Lung (tissue), 12 donors: ENCODE measurements around the gene ADAMTS8. TPM values are rescaled to one million over a fixed set of nuclear protein-coding genes. Genes with fewer than 3 reads are reported as not detected.

Source experiments
- ATAC-seq: fragments of 200-7000 bp; cut with Tn5 transposase; one replicate; pipeline ENCODE4 v1.9.1; 2020; ENCODE audit warnings: moderate number of reproducible peaks; ENCODE audit not compliant: insufficient read depth, low FRiP score
- DNase-seq, 3 donors: peaks; one replicate each; pipeline ENCODE4 v3.0.0-alpha.2; 2013 to 2017
- H3K27ac ChIP-seq, 2 donors: one replicate each; pipeline ENCODE4 v1.5.1; 2013; ENCODE audit warnings: mild to moderate bottlenecking in 2 of 2, moderate library complexity in 2 of 2, control low read depth in 1 of 2, inconsistent platforms in 1 of 2, low read depth in 1 of 2, low read length in 1 of 2
- H3K27me3 ChIP-seq, 3 donors: one replicate each; pipeline ENCODE4 v1.5.1; 2013; ENCODE audit warnings: low read length in 2 of 3; ENCODE audit not compliant: control insufficient read depth in 3 of 3, insufficient read depth in 3 of 3
- H3K36me3 ChIP-seq, 4 donors: one replicate each; pipeline ENCODE4 v1.5.1; 2013; ENCODE audit warnings: low read length in 4 of 4, mild to moderate bottlenecking in 1 of 4, moderate library complexity in 1 of 4; ENCODE audit not compliant: control insufficient read depth in 4 of 4, insufficient read depth in 4 of 4
- H3K4me1 ChIP-seq, 5 donors: one replicate each; pipeline ENCODE4 v1.5.1; 2013; ENCODE audit warnings: low read length in 5 of 5, mild to moderate bottlenecking in 2 of 5, moderate library complexity in 1 of 5; ENCODE audit not compliant: control insufficient read depth in 5 of 5, insufficient read depth in 5 of 5
- H3K4me3 ChIP-seq: one replicate; pipeline ENCODE4 v1.5.1; 2013; ENCODE audit warnings: mild to moderate bottlenecking, control low read depth, moderate library complexity
- H3K9ac ChIP-seq, 2 donors: one replicate each; pipeline ENCODE4 v1.5.1; 2013; ENCODE audit warnings: low read length in 2 of 2, control low read depth in 1 of 2; ENCODE audit not compliant: insufficient read depth in 1 of 2
- H3K9me3 ChIP-seq, 4 donors: one replicate each; pipeline ENCODE4 v1.5.1; 2013; ENCODE audit warnings: low read length in 3 of 4, mild to moderate bottlenecking in 1 of 4, moderate library complexity in 1 of 4; ENCODE audit not compliant: control insufficient read depth in 4 of 4, insufficient read depth in 3 of 4
- WGBS, 2 donors: extraction: QIAGEN DNeasy Blood & Tissue Kit; methylation state at CpG; one replicate each; pipeline ENCODE4 v1.1.7; 2013; 5-methylcytosine and 5-hydroxymethylcytosine counted together
- polyA plus RNA-seq, 2 donors: library from polyadenylated mRNA; stranded (reverse); fragments of 200-250 nt; gene quantifications; one replicate each; pipeline ENCODE4 v1.2.1, GENCODE V29; 2013
- total RNA-seq, 2 donors: library from RNA; depleted of rRNA in 1 of 2; stranded (reverse); fragments of >200 nt in 1 of 2; gene quantifications; one replicate each; pipeline ENCODE4 v1.2.1, GENCODE V29; 2014 to 2021
- TF ChIP-seq, protein P1 (sequence below): IDR thresholded peaks from 2 replicates; pipeline ENCODE4 v1.5.1; 2012; ENCODE audit warnings: mild to moderate bottlenecking; ENCODE audit errors: control extremely low read depth, extremely low read depth
- donor health status: control.
- donor health status: control.
- donor health status: Bipolar disorder and iron deficiency.
- donor health status: healthy.
- donor health status: DM: yes; HTN: yes; CAD: no.

Gene ADAMTS8
- total and polyA plus RNA-seq, 4 donors = 11.3 to 47.7 (median 22.1) TPM

DNA sequence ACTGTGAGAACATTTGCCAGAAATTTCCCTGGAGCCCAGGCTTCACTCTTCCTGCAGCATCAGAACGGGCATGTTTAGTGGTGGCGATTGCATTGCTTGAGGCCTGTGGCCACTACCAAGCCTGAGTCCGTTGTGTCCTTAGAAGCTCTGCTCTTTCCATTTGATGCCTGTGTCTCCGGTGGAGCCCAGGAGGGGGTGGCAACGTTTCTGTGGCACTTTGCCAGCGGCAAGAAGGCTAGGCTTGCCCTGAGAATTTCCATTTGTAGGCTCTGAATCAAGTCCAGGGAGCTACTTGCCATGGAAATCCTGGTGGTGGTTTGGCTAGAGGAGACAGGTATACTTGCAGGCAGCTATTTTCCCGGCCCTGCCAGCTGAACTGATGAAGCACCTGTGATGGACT, 47.1 kb downstream of the ADAMTS8 start:
- Histone ChIP-seq H3K9ac (no peak overlapping the region), H3K27ac (no peak overlapping the region), H3K36me3 (no peaks in the 10 kb centered on the region), H3K27me3 (no peaks in the 10 kb centered on the region), H3K4me1 (no peaks in the 10 kb centered on the region), H3K9me3 (no peaks in the 10 kb centered on the region), H3K4me3 (no peak overlapping the region)
- 76 to 83% methylated on average over 7 of the region's 7 CpGs for WGBS, 2 donors
- DNase-seq = no peak
- no peak for ATAC-seq
- TF ChIP-seq, protein P1, sequence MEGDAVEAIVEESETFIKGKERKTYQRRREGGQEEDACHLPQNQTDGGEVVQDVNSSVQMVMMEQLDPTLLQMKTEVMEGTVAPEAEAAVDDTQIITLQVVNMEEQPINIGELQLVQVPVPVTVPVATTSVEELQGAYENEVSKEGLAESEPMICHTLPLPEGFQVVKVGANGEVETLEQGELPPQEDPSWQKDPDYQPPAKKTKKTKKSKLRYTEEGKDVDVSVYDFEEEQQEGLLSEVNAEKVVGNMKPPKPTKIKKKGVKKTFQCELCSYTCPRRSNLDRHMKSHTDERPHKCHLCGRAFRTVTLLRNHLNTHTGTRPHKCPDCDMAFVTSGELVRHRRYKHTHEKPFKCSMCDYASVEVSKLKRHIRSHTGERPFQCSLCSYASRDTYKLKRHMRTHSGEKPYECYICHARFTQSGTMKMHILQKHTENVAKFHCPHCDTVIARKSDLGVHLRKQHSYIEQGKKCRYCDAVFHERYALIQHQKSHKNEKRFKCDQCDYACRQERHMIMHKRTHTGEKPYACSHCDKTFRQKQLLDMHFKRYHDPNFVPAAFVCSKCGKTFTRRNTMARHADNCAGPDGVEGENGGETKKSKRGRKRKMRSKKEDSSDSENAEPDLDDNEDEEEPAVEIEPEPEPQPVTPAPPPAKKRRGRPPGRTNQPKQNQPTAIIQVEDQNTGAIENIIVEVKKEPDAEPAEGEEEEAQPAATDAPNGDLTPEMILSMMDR = no peak

DNA sequence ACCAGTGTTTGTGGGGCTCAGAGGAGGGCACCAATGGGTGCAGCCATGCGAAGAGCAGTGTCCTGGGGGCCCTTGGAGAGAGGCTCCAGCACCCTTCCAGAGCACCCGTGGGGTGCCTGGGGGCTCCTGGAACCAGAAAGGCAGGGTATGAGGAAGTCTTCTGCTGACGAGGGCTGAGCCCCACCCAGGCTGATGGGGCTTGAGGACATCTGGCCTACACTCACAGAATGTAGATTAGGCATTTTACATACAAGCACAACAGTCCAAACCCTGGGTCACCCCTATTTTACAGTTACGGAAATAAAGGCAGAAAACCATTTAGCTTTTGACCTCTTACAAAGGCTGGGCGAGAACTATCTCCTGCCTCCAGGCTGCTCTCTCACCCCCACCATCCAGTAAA, 47.6 kb downstream of the ADAMTS8 start:
- Histone ChIP-seq H3K4me1 (no peaks in the 10 kb centered on the region), H3K9me3 (no peaks in the 10 kb centered on the region), H3K27me3 (no peaks in the 10 kb centered on the region), H3K27ac (no peak overlapping the region), H3K4me3 (no peak overlapping the region), H3K9ac (no peak overlapping the region), H3K36me3 (no peaks in the 10 kb centered on the region)
- ATAC-seq = no peak
- TF ChIP-seq, protein P1 = no peak
- 89 to 90% methylated on average over 5 of the region's 5 CpGs for whole genome bisulfite sequencing, 2 donors
- no peak for DNase-seq

DNA sequence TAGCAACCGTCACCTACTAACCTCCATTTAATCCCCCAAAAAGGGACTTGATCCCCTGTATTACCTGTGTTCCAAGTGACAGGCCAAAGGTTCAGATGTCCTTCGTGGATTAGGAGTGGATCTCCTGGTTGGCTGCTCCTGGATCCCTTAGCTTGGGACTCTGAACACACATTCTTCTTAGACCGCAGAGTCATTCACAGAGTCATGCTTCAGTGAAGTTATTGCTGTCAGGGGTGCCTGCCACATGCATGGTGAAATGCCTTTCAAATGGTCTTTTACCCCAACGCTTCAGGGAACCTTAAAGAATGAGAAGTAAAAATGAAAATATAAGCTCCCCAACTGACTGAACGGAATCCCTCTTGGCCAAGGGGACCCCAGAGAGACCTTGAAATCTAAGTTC, 49.1 kb downstream of the ADAMTS8 start:
- 93 to 97% methylated on average over 5 of the region's 5 CpGs for WGBS, 2 donors
- Histone ChIP-seq H3K4me1 (no peaks in the 10 kb centered on the region), H3K9me3 (no peaks in the 10 kb centered on the region), H3K9ac (no peak overlapping the region), H3K27ac (no peak overlapping the region), H3K27me3 (no peaks in the 10 kb centered on the region), H3K4me3 (no peak overlapping the region), H3K36me3 (no peaks in the 10 kb centered on the region)
- no peak for DNase-seq
- TF ChIP-seq, protein P1 = no peak
- ATAC-seq = no peak

DNA sequence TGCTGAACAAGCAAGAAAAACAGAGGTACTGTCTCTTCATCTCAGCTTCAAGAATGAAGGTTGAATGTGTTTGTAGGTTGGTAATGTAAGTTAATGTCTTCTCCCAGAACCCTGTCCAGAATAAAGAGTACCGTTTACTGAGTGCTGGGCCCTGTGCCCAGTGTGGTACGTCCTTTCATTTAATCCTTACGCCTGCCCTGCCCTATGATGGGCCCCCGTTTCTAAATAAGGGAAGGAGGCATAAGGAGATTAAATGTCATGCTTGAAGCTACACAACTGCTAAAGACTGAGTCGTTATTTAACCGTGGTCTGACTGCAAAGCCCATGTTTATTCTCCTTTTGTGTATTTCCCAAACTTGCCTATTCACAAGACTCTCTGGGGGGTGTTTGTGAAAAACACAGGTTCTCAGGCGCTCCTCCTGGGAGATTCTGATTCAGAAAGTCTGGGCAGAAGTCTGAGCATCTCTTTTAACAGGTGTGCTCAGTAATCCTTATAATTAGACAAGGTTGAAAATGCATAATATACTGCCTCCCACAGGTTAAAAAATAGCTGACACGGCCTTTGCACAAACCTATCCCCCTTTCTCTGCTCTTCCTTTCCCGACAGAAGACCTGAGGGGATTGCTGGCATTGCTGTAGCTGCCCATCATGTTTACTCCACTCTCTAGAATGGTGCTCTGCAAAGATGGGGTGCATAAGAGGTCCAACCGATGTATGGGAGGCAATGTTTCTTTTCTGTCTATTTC, 57.4 kb downstream of the ADAMTS8 start:
- 71 to 74% methylated on average over 10 of the region's 10 CpGs for WGBS, 2 donors
- no peak for ATAC-seq

More for the DNA sequence above, 57.4 kb downstream of the ADAMTS8 start:
- Histone ChIP-seq H3K9me3 (no peaks in the 10 kb centered on the region), H3K9ac (no peak overlapping the region), H3K27ac (no peak overlapping the region), H3K27me3 (no peaks in the 10 kb centered on the region), H3K4me3 (no peak overlapping the region), H3K36me3 (no peaks in the 10 kb centered on the region), H3K4me1 (no peaks in the 10 kb centered on the region)
- DNase-seq = no peak
- TF ChIP-seq, protein P1 = no peak
